Astrocyte (in vitro differentiated cells and primary cell): ENCODE results near the gene SVIL. TPM values are rescaled to one million over a fixed set of nuclear protein-coding genes. Genes with fewer than 3 reads are reported as not detected.
A peak's percentile ranks its signal among the peaks of the same experiment; 100 is the strongest.

Experiments used
- DNase-seq: peaks from one replicate; pipeline ENCODE4 v3.0.0-alpha.2; 2010; ENCODE audit warnings: low read depth
- FAIRE-seq: peaks from 2 replicates; lab custom pipeline; 2011; peaks lifted over from hg19 to GRCh38; lab: Jason Lieb, UNC
- H2AFZ ChIP-seq: 2 replicates; pipeline ENCODE4 v1.6.0; 2012; ENCODE audit warnings: low read depth, low read length, inconsistent platforms
- H3K27ac ChIP-seq: 2 replicates; pipeline ENCODE4 v1.5.1; 2011; ENCODE audit warnings: low read depth, low read length, inconsistent platforms
- H3K27me3 ChIP-seq: 2 replicates; pipeline ENCODE4 v1.6.0; 2011; ENCODE audit warnings: low read length, inconsistent platforms; ENCODE audit not compliant: insufficient read depth
- H3K36me3 ChIP-seq: 2 replicates; pipeline ENCODE4 v1.5.1; 2011; ENCODE audit warnings: low read length, inconsistent platforms; ENCODE audit not compliant: insufficient read depth
- H3K4me1 ChIP-seq: 2 replicates; pipeline ENCODE4 v1.5.1; 2011; ENCODE audit warnings: low read length, inconsistent platforms; ENCODE audit not compliant: insufficient read depth
- H3K4me2 ChIP-seq: 2 replicates; pipeline ENCODE4 v1.6.0; 2012; ENCODE audit warnings: low read length, inconsistent platforms
- H3K4me3 ChIP-seq: 2 replicates; pipeline ENCODE4 v1.5.1; 2011; ENCODE audit warnings: low read depth, mild to moderate bottlenecking, low read length, inconsistent platforms; ENCODE audit not compliant: insufficient read depth
- H3K79me2 ChIP-seq: 2 replicates; pipeline ENCODE4 v1.6.0; 2012; ENCODE audit warnings: mild to moderate bottlenecking, low read length, inconsistent platforms; ENCODE audit not compliant: insufficient read depth
- H3K9ac ChIP-seq: 2 replicates; pipeline ENCODE4 v1.6.0; 2012; ENCODE audit warnings: mild to moderate bottlenecking, low read length, inconsistent platforms
- H3K9me3 ChIP-seq: 2 replicates; pipeline ENCODE4 v1.5.1; 2012; ENCODE audit warnings: low read depth, mild to moderate bottlenecking, low read length, inconsistent platforms; ENCODE audit not compliant: insufficient read depth
- H4K20me1 ChIP-seq: 2 replicates; pipeline ENCODE4 v1.6.0; 2012; ENCODE audit warnings: low read length, inconsistent platforms; ENCODE audit not compliant: insufficient read depth
- H3K27ac Mint-ChIP-seq: one replicate; pipeline ENCODE4 v1.8.0; 2021; ENCODE audit warnings: mild to moderate bottlenecking, mixed read lengths; ENCODE audit not compliant: unreplicated experiment
- H3K27me3 Mint-ChIP-seq: one replicate; pipeline ENCODE4 v1.8.0; 2021; ENCODE audit warnings: low read depth, mixed read lengths; ENCODE audit not compliant: unreplicated experiment
- H3K36me3 Mint-ChIP-seq: one replicate; pipeline ENCODE4 v1.8.0; 2021; ENCODE audit warnings: low read depth, mixed read lengths; ENCODE audit not compliant: unreplicated experiment
- H3K4me1 Mint-ChIP-seq: one replicate; pipeline ENCODE4 v1.8.0; 2021; ENCODE audit warnings: low read depth, mixed read lengths; ENCODE audit not compliant: unreplicated experiment
- H3K4me3 Mint-ChIP-seq: one replicate; pipeline ENCODE4 v1.8.0; 2021; ENCODE audit warnings: mild to moderate bottlenecking, moderate library complexity, mixed read lengths; ENCODE audit not compliant: unreplicated experiment
- H3K9me3 Mint-ChIP-seq: one replicate; pipeline ENCODE4 v1.8.0; 2021; ENCODE audit warnings: mild to moderate bottlenecking, mixed read lengths; ENCODE audit not compliant: unreplicated experiment
- CTCF ChIP-seq: IDR thresholded peaks from 2 replicates; pipeline ENCODE4 v1.5.1; 2011; ENCODE audit warnings: low read depth, mild to moderate bottlenecking, inconsistent platforms, low read length, moderate library complexity; ENCODE audit not compliant: insufficient read depth
- EZH2 ChIP-seq: IDR thresholded peaks from 2 replicates; pipeline ENCODE4 v1.6.1; 2012; ENCODE audit warnings: mild to moderate bottlenecking, low read length, inconsistent platforms; ENCODE audit not compliant: insufficient read depth
- total RNA-seq: library from RNA; stranded (reverse); gene quantifications from 2 replicates; pipeline ENCODE4 v1.2.1, GENCODE V29; 2021

The SVIL gene
- total RNA-seq, 1 donor from 2014 or later: 70.4 TPM

- Histone ChIP-seq H3K9me3 (no peaks in the 10 kb centered on the region), H3K27ac (no peak overlapping the region), H3K79me2 (peaks cover 84% of the 10 kb centered on the region), H3K4me1 (peaks cover 3% of the 10 kb centered on the region), H2AFZ (no peak overlapping the region), H3K4me3 (no peak overlapping the region), H4K20me1 (peaks cover 81% of the 10 kb centered on the region), H3K9ac (no peak overlapping the region), H3K4me2 (no peak overlapping the region), H3K27me3 (no peaks in the 10 kb centered on the region), H3K36me3 (no peaks in the 10 kb centered on the region)
- FAIRE-seq (no peak), DNase-seq (no peak)
- Mint-ChIP-seq H3K4me3 (no peak overlapping the region), H3K9me3 (no peaks in the 10 kb centered on the region), H3K27me3 (no peaks in the 10 kb centered on the region), H3K27ac (no peak overlapping the region), H3K36me3 (peaks cover 18% of the 10 kb centered on the region), H3K4me1 (peaks cover 12% of the 10 kb centered on the region)
- no peak for TF ChIP-seq EZH2
- no peak for TF ChIP-seq CTCF
Measured at GRCh38 chr10:29542723-29543122, 92.0 kb downstream of the SVIL start.

GRCh38 chr10:29541422-29542210 lies 93.2 kb downstream of the SVIL start:
- no peak overlapping the region for H3K27ac ChIP-seq
- no peak overlapping the region for H2AFZ ChIP-seq
- no peaks in the 10 kb centered on the region for H3K9me3 Mint-ChIP-seq
- DNase-seq (no peak), FAIRE-seq (no peak)
- no peak overlapping the region for H3K4me3 Mint-ChIP-seq
- H3K79me2 ChIP-seq: peaks cover 83% of the 10 kb centered on the region
- H3K4me3 ChIP-seq: no peak overlapping the region
- no peaks in the 10 kb centered on the region for H3K36me3 ChIP-seq
- peaks cover 3% of the 10 kb centered on the region for H3K4me1 ChIP-seq
- H3K27me3 ChIP-seq: no peaks in the 10 kb centered on the region
- H4K20me1 ChIP-seq: peaks cover 77% of the 10 kb centered on the region
- no peak for TF ChIP-seq EZH2
- no peak for TF ChIP-seq CTCF
- H3K36me3 Mint-ChIP-seq: peaks cover 18% of the 10 kb centered on the region
- H3K27me3 Mint-ChIP-seq: no peaks in the 10 kb centered on the region
- H3K9ac ChIP-seq: no peak overlapping the region
- peak overlapping the region; percentile 14 for H3K27ac Mint-ChIP-seq
- H3K4me1 Mint-ChIP-seq: peaks cover 14% of the 10 kb centered on the region
- H3K4me2 ChIP-seq: no peak overlapping the region
- no peaks in the 10 kb centered on the region for H3K9me3 ChIP-seq

- Histone ChIP-seq H2AFZ (no peak overlapping the region), H3K4me2 (no peak overlapping the region), H3K27me3 (no peaks in the 10 kb centered on the region), H3K36me3 (no peaks in the 10 kb centered on the region), H3K9ac (no peak overlapping the region), H4K20me1 (peaks cover 73% of the 10 kb centered on the region), H3K9me3 (no peaks in the 10 kb centered on the region), H3K27ac (no peak overlapping the region), H3K4me3 (no peak overlapping the region), H3K79me2 (peaks cover 75% of the 10 kb centered on the region), H3K4me1 (peaks cover 15% of the 10 kb centered on the region)
- Mint-ChIP-seq H3K27me3 (no peaks in the 10 kb centered on the region), H3K27ac (no peak overlapping the region), H3K36me3 (peaks cover 14% of the 10 kb centered on the region), H3K9me3 (no peaks in the 10 kb centered on the region), H3K4me3 (no peak overlapping the region), H3K4me1 (peaks cover 27% of the 10 kb centered on the region)
- TF ChIP-seq EZH2 (no peak), CTCF (no peak)
- FAIRE-seq (no peak), DNase-seq (peak; percentile 67)
Measured at GRCh38 chr10:29540016-29540415, 94.8 kb downstream of the SVIL start.
